Keratinocyte (primary cell): ENCODE results near the gene VPREB1. TPM values are rescaled to one million over a fixed set of nuclear protein-coding genes. Genes with fewer than 3 reads are reported as not detected.

Experiments used
- DNase-seq: peaks from one replicate; pipeline ENCODE4 v3.0.0-alpha.2; 2011; ENCODE audit warnings: low read depth, missing footprints, low spot score
- FAIRE-seq: peaks from 2 replicates; lab custom pipeline; 2011; peaks lifted over from hg19 to GRCh38; lab: Jason Lieb, UNC
- H2AFZ ChIP-seq: 2 replicates; pipeline ENCODE4 v1.6.0; 2012; ENCODE audit warnings: low read length, control low read depth, inconsistent platforms; ENCODE audit not compliant: control insufficient read depth
- H3K27ac ChIP-seq: 2 replicates; pipeline ENCODE4 v1.5.1; 2011; ENCODE audit warnings: low read length; ENCODE audit not compliant: control insufficient read depth, insufficient read depth
- H3K27me3 ChIP-seq: 3 replicates; pipeline ENCODE4 v1.6.0; 2011; ENCODE audit warnings: low read length; ENCODE audit not compliant: control insufficient read depth, insufficient read depth; ENCODE audit errors: extremely low read depth
- H3K36me3 ChIP-seq, 2 experiments: 2 replicates in 1 of 2; 3 replicates in 1 of 2; pipeline ENCODE4 v1.5.1; 2011; ENCODE audit warnings: low read length in 2 of 2, mild to moderate bottlenecking in 1 of 2; ENCODE audit not compliant: control insufficient read depth in 2 of 2, insufficient read depth in 2 of 2; ENCODE audit errors: extremely low read depth in 1 of 2
- H3K4me1 ChIP-seq: 3 replicates; pipeline ENCODE4 v1.5.1; 2011; ENCODE audit warnings: low read length; ENCODE audit not compliant: control insufficient read depth, insufficient read depth; ENCODE audit errors: extremely low read depth
- H3K4me2 ChIP-seq: 3 replicates; pipeline ENCODE4 v1.6.0; 2011; ENCODE audit warnings: low read depth, low read length; ENCODE audit not compliant: control insufficient read depth, insufficient read depth; ENCODE audit errors: extremely low read depth
- H3K4me3 ChIP-seq, 3 experiments: fragments of 200-600 bp in 1 of 3; sonication (generic) in 1 of 3; 2 replicates in 2 of 3; 3 replicates in 1 of 3; pipeline ENCODE4 v1.5.1; 2011 to 2016; ENCODE audit warnings: low read length in 3 of 3, mild to moderate bottlenecking in 3 of 3, control low read depth in 2 of 3, inconsistent platforms in 1 of 3, low read depth in 1 of 3, mixed read lengths in 1 of 3, mixed run types in 1 of 3, moderate library complexity in 1 of 3; ENCODE audit not compliant: control insufficient read depth in 2 of 3, insufficient read depth in 2 of 3; ENCODE audit errors: extremely low read depth in 1 of 3
- H3K79me2 ChIP-seq: 2 replicates; pipeline ENCODE4 v1.6.0; 2012; ENCODE audit warnings: low read length; ENCODE audit not compliant: control insufficient read depth, insufficient read depth
- H3K9ac ChIP-seq: 3 replicates; pipeline ENCODE4 v1.6.0; 2011; ENCODE audit warnings: low read length; ENCODE audit not compliant: control insufficient read depth, insufficient read depth; ENCODE audit errors: extremely low read depth
- H3K9me1 ChIP-seq: 3 replicates; pipeline ENCODE4 v1.6.0; 2011; ENCODE audit warnings: low read length; ENCODE audit not compliant: control insufficient read depth, insufficient read depth; ENCODE audit errors: extremely low read depth
- H3K9me3 ChIP-seq: 2 replicates; pipeline ENCODE4 v1.5.1; 2012; ENCODE audit warnings: low read depth, low read length; ENCODE audit not compliant: control insufficient read depth
- H4K20me1 ChIP-seq: 3 replicates; pipeline ENCODE4 v1.6.0; 2011; ENCODE audit warnings: low read length; ENCODE audit not compliant: control insufficient read depth, insufficient read depth; ENCODE audit errors: extremely low read depth
- EZH2 ChIP-seq: IDR thresholded peaks from one replicate; pipeline ENCODE4 v1.6.1; 2012; ENCODE audit warnings: inconsistent platforms, mild to moderate bottlenecking, low read length, moderate library complexity
- dilution Hi-C: fragments of 300-500 bp; cut with MboI; formaldehyde crosslinking; loops from one replicate; pipeline ENCODE4 v1.7.0; 2020; ENCODE audit warnings: low sequenced_read_pairs; ENCODE audit not compliant: extremely low pct_ligation_motif_present
- polyA plus RNA-seq, 5 experiments: library from polyadenylated mRNA; depleted of rRNA in 3 of 5; stranded (reverse) in 3 of 5; stranded (forward) in 1 of 5; unstranded in 1 of 5; fragments of >200 nt; gene quantifications; 1 replicate in 1 of 5; 2 replicates in 3 of 5; 3 replicates in 1 of 5; pipeline versions ENCODE4 v1.2.1 to v1.2.3, GENCODE V29; 2011 to 2012; ENCODE audit warnings: missing spikeins in 2 of 5, low read depth in 1 of 5, low replicate concordance in 1 of 5
- TF ChIP-seq, protein P1 (sequence below), 3 experiments: IDR thresholded peaks in 1 of 3; conservative IDR thresholded peaks in 1 of 3; optimal IDR thresholded peaks in 1 of 3; 2 replicates in 2 of 3; 3 replicates in 1 of 3; pipeline versions ENCODE3 to v1.5.1; 2011; ENCODE audit warnings: low read length in 3 of 3, mild to moderate bottlenecking in 3 of 3, moderate library complexity in 2 of 3, control low read depth in 1 of 3, inconsistent platforms in 1 of 3; ENCODE audit not compliant: insufficient read depth in 2 of 3; ENCODE audit errors: extremely low read depth in 1 of 3

Gene VPREB1
- polyA plus RNA-seq, 1 donor (not counting 4 experiments of a cell fraction or from before 2014, with no cell fraction given): not detected

DNA sequence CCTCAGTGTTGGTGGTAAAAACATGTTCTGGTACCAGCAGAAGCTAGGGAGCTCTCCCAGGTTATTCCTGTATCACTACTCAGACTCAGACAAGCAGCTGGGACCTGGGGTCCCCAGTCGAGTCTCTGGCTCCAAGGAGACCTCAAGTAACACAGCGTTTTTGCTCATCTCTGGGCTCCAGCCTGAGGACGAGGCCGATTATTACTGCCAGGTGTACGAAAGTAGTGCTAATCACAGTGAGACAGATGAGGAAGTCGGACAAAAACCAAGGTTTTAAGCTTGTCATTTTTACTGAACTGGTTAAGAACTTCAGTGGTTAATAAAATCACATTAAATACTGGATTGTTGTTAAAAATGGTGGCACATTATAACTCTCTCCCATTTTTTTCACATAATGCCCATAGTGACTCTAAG lies 42.6 kb upstream of the VPREB1 start:
- Histone ChIP-seq H3K27me3 (peaks cover 29% of the 10 kb centered on the region), H3K4me3 (no peak overlapping the region), H4K20me1 (no peaks in the 10 kb centered on the region), H2AFZ (no peak overlapping the region), H3K4me2 (no peak overlapping the region), H3K4me1 (no peaks in the 10 kb centered on the region), H3K9ac (no peak overlapping the region), H3K79me2 (no peaks in the 10 kb centered on the region), H3K27ac (no peak overlapping the region), H3K9me1 (no peaks in the 10 kb centered on the region), H3K36me3 (no peaks in the 10 kb centered on the region), H3K9me3 (no peaks in the 10 kb centered on the region)
- dilution Hi-C loops: no loop called here
- FAIRE-seq: no peak
- TF ChIP-seq, protein P1, sequence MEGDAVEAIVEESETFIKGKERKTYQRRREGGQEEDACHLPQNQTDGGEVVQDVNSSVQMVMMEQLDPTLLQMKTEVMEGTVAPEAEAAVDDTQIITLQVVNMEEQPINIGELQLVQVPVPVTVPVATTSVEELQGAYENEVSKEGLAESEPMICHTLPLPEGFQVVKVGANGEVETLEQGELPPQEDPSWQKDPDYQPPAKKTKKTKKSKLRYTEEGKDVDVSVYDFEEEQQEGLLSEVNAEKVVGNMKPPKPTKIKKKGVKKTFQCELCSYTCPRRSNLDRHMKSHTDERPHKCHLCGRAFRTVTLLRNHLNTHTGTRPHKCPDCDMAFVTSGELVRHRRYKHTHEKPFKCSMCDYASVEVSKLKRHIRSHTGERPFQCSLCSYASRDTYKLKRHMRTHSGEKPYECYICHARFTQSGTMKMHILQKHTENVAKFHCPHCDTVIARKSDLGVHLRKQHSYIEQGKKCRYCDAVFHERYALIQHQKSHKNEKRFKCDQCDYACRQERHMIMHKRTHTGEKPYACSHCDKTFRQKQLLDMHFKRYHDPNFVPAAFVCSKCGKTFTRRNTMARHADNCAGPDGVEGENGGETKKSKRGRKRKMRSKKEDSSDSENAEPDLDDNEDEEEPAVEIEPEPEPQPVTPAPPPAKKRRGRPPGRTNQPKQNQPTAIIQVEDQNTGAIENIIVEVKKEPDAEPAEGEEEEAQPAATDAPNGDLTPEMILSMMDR (optimal IDR thresholded peaks at IDR 0.05 in 1 of 3, IDR thresholded peaks at IDR 0.05 in 1 of 3, conservative IDR thresholded peaks at IDR 0.05 in 1 of 3; ENCODE audit: extremely low read depth in 1 of 3, insufficient read depth in 2 of 3, low read length in 3 of 3): no peak
- TF ChIP-seq EZH2: no peak
- DNase-seq: no peak

DNA sequence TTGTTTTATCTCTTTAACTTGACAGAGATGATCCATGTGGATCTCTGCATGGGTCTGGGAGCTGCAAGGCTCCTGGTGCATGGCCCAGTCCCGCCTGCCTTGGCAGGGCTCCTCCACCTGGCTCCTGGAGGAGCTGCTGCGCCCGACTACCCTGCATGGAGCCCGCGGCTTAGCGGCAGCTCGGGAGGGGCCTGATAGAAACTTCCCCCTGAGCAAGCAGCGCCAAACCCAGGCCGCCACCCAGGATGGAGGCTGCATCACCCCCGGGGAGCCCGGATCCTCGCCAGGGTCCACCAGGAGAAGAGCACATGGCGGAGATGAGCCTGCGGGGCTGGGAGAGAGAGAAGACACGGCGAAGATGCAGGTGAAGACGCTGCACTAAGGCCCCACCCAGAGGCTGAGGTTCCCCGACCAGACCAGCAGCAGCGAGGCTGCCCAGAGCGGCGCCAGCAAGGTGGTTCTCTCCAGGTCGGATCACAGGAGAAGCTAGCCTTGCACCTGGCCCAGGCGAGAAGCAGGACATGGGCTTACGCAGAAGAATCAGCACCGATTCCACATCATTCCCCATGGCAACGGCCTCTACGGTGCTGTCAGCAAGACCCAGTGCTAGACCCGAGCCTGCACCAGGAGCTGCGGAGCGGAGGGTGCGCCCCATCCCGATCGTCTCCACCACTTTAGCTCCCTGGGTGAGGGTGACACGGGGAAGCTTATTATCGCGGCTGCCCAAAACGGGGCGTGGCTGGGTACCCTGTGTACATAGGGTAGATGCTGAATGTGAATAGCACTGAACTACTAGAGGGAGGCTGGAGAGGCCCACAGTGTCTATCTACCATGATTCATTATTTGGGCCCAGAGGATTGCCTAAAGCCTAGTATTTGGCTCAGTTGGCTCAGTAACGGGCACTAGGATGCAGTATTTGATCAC lies 41.3 kb upstream of the VPREB1 start:
- Histone ChIP-seq H3K27ac (no peak overlapping the region), H3K4me2 (no peak overlapping the region), H3K79me2 (no peaks in the 10 kb centered on the region), H3K9me3 (no peaks in the 10 kb centered on the region), H3K4me3 (no peak overlapping the region), H3K4me1 (peaks cover 12% of the 10 kb centered on the region), H3K27me3 (peaks cover 24% of the 10 kb centered on the region), H3K9me1 (no peaks in the 10 kb centered on the region), H3K36me3 (no peaks in the 10 kb centered on the region), H3K9ac (no peak overlapping the region), H2AFZ (no peak overlapping the region), H4K20me1 (no peaks in the 10 kb centered on the region)
- FAIRE-seq (no peak), DNase-seq (no peak)
- dilution Hi-C loops: no loop called here
- TF ChIP-seq EZH2: no peak
- TF ChIP-seq, protein P1 (optimal IDR thresholded peaks at IDR 0.05 in 1 of 3, IDR thresholded peaks at IDR 0.05 in 1 of 3, conservative IDR thresholded peaks at IDR 0.05 in 1 of 3; ENCODE audit: extremely low read depth in 1 of 3, insufficient read depth in 2 of 3, low read length in 3 of 3): no peak
